ENCODE data around the gene ZNF485.
A peak's percentile ranks its signal among the peaks of the same experiment; 100 is the strongest.
"Not testable (repeated sequence)": the region's sequence is repeated elsewhere in the genome, so short reads cannot be mapped to it uniquely, and the experiment has no call there.

Gene ZNF485

GRCh38 chr10:43606323-43607198, at the start of gene ZNF485:
ZNF485 (plus strand) TSS chr10:43606438; CDS start chr10:43607051, 613 bp downstream.
- DNase-seq: peak; percentile 68

DNA sequence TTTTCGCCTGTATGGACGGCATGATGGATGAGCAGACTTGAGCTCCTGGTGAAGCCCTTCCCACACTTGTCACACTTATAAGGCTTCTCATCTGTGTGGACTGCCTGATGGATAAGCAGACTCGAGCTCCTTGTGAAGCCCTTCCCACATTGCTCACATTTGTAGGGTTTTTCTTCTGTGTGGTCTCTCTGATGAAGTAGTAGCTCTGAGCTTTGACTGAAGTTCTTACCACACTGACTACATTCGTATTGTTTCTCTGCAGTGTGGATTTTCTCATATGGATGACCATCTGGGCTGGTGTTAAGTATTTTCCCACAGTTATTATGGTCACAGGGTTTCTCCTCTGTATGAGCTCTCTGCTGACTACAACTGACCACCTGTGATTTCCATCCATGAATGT, 49.0 kb upstream of the ZNF485 start:
- DNase-seq: no peak

DNA sequence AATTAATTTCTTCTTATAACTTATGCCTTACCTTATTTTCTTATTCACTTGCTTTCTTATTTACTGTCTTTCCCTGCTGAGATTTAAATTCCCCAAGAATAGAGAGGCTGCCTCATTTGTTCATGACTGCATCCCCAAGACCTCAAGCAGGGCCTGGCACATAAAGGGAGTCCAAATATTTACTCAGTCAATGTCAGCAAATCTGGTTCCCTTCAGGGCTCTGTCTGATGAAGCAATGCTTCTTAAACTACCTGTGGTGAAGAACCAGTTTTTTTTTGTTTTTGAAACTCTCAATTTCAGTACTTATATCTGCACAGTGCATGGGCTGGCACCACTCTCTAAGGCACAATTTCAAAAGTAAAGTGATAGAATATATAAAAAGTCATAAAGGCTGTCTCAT, 36.6 kb upstream of the ZNF485 start:
- DNase-seq: no peak

DNA sequence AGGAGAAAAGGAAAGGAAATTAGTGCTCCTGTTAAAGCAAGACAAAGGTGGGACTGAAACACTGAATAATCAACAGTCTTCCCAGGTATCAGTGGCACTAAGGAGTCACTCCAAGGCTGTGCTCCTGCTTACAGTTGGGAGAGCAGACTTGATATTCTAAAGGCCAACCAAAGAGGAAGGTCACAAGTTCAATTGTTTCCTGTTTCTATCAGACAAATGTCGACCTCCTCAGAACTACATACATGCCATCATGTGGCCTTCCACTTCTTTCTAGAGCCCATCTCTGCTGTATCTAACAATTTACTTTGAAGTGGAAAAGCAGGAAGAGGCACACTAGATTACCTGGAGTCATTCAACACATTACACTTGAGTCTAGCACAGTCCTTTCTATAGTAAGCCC, 35.3 kb upstream of the ZNF485 start:
- no peak for DNase-seq

DNA sequence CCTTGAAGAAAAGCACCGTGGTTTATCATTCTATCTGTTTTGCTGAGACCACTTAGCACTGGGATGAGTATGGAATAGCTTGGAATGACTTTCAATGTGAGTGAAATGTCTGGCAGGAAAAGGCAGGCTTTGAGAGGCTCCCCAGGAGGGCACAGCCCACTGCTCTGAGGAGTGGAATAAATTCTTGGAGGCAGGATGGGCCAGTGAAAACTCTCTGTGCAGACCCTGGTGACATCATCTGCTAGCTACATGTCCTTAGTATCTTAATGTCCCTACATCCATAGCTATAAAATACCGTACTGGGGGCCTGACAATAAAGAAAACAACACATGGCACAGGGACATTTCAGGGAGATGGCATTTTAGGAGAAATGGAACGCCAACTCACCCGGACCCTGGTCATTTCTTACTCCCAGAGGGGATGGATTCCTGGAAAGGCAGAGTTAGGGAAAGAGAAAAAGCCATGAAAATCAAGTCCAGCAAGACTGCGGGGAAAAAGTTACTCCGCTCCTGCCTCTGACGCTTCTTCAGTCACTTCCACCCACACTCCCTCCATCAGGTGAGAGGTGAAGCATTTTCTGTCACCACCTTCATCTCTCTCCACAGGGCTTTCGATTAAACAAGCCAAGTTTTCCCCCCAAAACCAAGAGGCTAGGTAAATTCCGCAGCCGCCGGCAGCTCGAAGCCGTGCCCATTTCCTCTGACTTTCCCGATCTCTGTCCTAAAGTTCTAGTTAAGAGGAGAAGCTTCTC, 32.8 kb upstream of the ZNF485 start:
- peak; percentile 31 for DNase-seq

DNA sequence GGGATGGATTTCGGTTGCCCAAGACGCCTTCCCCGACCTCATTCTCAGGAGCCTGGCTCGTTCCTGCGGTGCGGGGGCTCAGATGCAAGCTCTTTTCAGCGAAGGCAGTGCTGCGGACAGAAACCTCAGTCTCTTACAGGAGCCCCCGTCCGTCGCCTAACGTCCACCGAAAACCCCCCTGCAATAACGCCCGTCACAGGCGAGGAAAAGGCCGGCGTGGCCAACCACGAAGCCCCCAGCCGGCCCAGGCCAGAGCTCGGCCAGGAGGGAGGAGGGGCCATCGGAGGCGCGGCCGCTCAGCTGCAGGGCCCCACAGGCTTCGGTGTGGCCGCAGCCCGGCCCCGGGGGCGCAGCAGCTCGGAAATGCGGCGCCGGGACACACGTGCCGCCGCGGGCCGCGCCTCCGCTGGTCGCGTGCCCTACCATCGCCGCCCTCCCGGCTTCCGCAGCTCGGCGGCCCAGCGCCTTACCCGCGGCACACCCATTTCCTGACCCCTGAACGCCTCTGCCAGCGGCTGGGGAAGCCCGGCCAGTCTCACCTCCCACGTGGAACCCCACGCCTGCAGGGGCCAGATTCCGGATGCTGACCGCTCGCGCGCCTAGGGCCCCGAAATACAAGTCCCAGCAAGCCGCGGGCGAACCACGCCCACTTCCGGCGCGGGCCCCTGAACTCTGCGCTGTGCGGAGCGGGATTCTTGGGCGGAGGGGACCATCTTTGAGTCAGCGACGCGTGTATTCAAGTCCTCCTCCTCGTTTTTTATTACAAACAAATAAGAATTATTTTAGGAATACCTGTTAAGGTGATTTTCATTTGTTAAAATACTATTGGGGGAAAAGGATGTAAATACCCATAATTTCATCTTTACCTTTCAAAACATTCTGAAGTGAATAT, 32.0 kb upstream of the ZNF485 start, which contains the start of gene ZNF239:
ZNF239 (minus strand) TSS at position 616 of the 892 bp plus-strand sequence. CDS start 16,537 bp downstream, outside the sequence.
- DNase-seq: peak; percentile 94

GRCh38 chr10:43574906-43575305, 31.3 kb upstream of the ZNF485 start:
- no peak for DNase-seq

DNA sequence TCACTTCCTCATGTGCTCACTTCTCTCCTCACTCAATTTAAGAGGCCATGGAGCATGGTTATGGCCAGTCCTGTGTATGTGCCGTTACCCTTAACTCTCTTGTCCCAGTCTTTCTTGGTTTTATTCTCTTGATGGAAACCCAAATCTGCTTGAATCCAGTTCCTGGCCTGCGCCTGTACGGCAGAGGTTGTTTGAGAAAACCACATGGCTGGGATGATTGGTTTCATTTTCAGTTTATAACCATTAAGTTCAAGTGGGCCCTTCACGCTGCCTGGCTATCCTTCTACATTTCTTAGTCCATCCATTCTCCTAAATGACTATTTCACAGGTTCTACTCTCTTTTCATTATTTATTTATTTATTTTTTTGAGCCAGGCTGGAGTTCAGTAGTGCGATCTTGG, 30.2 kb upstream of the ZNF485 start:
- DNase-seq: no peak

GRCh38 chr10:43576580-43576979, 29.7 kb upstream of the ZNF485 start:
- no peak for DNase-seq

DNA sequence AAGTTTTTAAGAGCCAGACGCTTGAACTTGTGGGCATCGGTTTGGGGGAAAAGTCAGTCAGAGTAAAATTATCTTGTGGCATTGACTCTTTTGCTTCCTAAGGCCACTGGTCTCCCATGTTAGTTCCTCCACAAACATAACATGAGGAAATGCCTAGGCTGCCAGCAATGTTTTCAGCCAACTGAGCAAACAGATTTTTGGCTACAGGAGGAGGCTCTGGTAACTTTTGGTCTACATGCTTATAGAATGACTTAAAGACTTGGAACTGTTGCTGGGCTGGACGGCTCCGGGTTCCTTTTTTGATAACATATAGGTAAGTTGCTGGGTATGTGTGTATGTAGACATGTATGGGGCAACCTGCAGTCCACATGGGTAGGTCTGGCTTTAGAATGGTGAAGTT, 22.2 kb upstream of the ZNF485 start:
- DNase-seq: no peak

- peak; percentile 38 for DNase-seq
Observed at GRCh38 chr10:43585046-43585445, 21.2 kb upstream of the ZNF485 start.

GRCh38 chr10:43585981-43586729, 20.1 kb upstream of the ZNF485 start:
- no peak for DNase-seq

- not testable (repeated sequence) for DNase-seq
Observed at GRCh38 chr10:43586730-43587115, 19.5 kb upstream of the ZNF485 start.

DNA sequence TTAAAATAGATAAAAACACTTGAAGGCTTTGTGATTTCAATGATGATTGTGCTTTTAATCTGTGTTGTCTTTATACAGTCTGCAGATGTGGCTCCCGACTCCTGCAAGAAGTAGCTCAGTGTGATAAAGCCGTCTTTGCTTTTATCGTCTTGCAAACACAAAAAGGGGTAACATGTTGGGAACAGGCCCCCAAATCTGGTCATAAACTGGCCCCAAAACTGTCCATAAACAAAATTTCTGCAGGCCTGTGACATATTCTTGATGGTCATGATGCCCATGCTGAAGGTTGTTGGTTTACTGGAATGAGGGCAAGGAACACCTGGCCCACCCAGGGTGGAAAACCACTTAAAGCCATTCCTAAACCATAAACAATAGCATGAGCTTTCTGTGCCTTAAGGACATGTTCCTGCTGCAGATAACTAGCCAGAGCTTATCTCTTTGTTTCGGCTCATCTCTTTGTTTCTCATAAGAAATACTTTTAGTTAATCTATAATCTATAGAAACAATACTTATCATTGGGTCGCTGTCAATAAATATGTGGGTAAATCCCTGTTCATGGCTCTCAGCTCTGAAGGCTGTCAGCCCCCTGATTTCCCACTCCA, 14.8 kb upstream of the ZNF485 start:
- no peak for DNase-seq

- peak; percentile 46 for DNase-seq
Observed at GRCh38 chr10:43594944-43595589, 11.2 kb upstream of the ZNF485 start.

- DNase-seq: peak; percentile 11
Observed at GRCh38 chr10:43595739-43596298, 10.4 kb upstream of the ZNF485 start.

GRCh38 chr10:43596546-43596945, 9.7 kb upstream of the ZNF485 start:
- no peak for DNase-seq

DNA sequence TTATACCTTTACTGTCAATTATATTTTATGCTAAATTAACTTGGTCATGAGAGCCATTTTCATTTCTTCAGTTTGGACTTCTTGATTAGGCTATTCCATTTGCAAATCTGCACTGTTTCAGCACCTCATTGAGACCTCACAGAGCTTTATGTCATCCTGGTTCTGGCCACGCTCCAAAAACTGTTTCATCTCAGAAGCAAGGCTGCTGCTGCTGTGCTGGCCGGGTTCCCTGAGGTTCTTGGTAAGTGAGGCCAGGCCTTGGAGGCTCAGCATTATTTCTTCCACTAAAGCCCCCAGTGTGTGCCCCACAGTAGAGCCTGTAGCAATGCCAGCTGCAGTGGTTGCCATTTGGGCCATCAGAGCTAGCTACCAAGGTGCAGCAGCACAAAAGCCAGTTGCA, 7.8 kb upstream of the ZNF485 start:
- DNase-seq: peak; percentile 24

- no peak for DNase-seq
Observed at GRCh38 chr10:43599333-43599732, 6.9 kb upstream of the ZNF485 start.

DNA sequence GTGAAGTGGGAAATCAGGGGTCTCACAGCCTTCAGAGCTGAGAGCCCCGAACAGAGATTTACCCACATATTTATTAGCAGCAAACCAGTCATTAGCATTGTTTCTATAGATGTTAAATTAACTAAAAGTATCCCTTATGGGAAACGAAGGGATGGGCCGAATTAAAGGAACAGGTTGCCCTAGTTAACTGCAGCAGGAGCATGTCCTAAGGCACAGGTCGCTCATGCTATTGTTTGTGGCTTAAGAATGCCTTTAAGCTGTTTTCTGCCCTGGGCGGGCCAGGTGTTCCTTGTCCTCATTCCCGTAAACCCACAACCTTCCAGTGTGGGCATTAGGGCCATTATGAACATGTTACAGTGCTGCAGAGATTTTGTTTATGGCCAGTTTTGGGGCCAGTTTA, 4.7 kb upstream of the ZNF485 start:
- not testable (repeated sequence) for DNase-seq

DNA sequence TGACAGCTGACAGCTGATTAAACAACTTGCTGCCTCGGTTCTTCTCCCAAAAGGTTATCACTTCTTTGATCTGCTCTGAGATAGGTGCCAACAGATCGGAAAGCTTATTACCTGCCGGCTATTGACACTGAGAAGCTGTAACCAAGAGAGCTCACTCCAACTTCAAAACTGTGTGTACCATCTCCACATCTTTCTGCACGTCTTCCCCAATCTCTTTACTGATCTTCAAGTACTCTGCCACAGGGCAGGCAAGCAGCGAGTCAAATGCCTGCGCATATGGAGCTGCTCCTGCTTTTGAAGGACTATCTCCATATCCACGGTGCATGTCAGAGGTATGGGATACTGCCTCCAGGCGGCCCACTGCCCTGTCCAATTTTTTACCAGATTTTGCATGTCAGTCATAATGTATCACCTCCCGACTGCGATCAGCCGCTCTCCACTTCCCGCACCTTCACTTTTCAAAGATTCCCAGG, 352 bp upstream of the ZNF485 start:
- no peak for DNase-seq

All from EL (cell line).